ENCODE data around the gene AEBP1. TPM values are rescaled to one million over a fixed set of nuclear protein-coding genes. Genes with fewer than 3 reads are reported as not detected.
A peak's percentile ranks its signal among the peaks of the same experiment; 100 is the strongest.
"Not testable (repeated sequence)": the region's sequence is repeated elsewhere in the genome, so short reads cannot be mapped to it uniquely, and the experiment has no call there.

Gene AEBP1
- total RNA-seq, 1 donor from 2014 or later: 64.1 TPM

GRCh38 chr7:44122529-44122928 is 18.4 kb downstream of the AEBP1 start:
- DNase-seq (ENCODE audit: extremely low spot score, unreplicated experiment): no peak
- peak overlapping the region; percentile 88 for H3K27ac Mint-ChIP-seq
- H3K27me3 Mint-ChIP-seq: no peaks in the 10 kb centered on the region
- peaks cover 31% of the 10 kb centered on the region for H3K36me3 Mint-ChIP-seq
- no peak for TF ChIP-seq CTCF (conservative IDR thresholded peaks at IDR 0.05)
- H3K9me3 Mint-ChIP-seq: peaks cover 5% of the 10 kb centered on the region
- peak overlapping the region; percentile 92 for H3K4me3 Mint-ChIP-seq
- peaks cover 24% of the 10 kb centered on the region for H3K4me1 Mint-ChIP-seq (ENCODE audit: unreplicated experiment)

GRCh38 chr7:44123190-44124003 is 19.3 kb downstream of the AEBP1 start, which contains the start of gene POLD2:
Gene POLD2, minus strand, starts transcription at chr7:44123548. Its CDS starts 1,495 bp downstream, at chr7:44122053.
- TF ChIP-seq CTCF (conservative IDR thresholded peaks at IDR 0.05): no peak
- Mint-ChIP-seq H3K27ac (peak within 1 kb of the TSS; percentile 88), H3K36me3 (peaks cover 27% of the 10 kb centered on the region), H3K4me1 (ENCODE audit: unreplicated experiment) (peaks cover 24% of the 10 kb centered on the region), H3K27me3 (no peaks in the 10 kb centered on the region), H3K9me3 (peaks cover 5% of the 10 kb centered on the region), H3K4me3 (peak within 1 kb of the TSS; percentile 92)
- peak; percentile 98 for DNase-seq (ENCODE audit: extremely low spot score, unreplicated experiment)

GRCh38 chr7:44124822-44125202 is 20.7 kb downstream of the AEBP1 start:
- H3K27ac Mint-ChIP-seq: no peak overlapping the region
- TF ChIP-seq CTCF (conservative IDR thresholded peaks at IDR 0.05): no peak
- peaks cover 5% of the 10 kb centered on the region for H3K9me3 Mint-ChIP-seq
- no peaks in the 10 kb centered on the region for H3K27me3 Mint-ChIP-seq
- H3K4me1 Mint-ChIP-seq (ENCODE audit: unreplicated experiment): peaks cover 21% of the 10 kb centered on the region
- peak overlapping the region; percentile 77 for H3K4me3 Mint-ChIP-seq
- H3K36me3 Mint-ChIP-seq: peaks cover 19% of the 10 kb centered on the region
- DNase-seq (ENCODE audit: extremely low spot score, unreplicated experiment): no peak

- Mint-ChIP-seq H3K4me1 (ENCODE audit: unreplicated experiment) (peaks cover 17% of the 10 kb centered on the region), H3K4me3 (peak overlapping the region; percentile 35)
- DNase-seq (ENCODE audit: extremely low spot score, unreplicated experiment); H3K27me3 Mint-ChIP-seq; H3K36me3 Mint-ChIP-seq; H3K27ac Mint-ChIP-seq; H3K9me3 Mint-ChIP-seq: not testable (repeated sequence)
These were observed 22.4 kb downstream of the AEBP1 start for GRCh38 chr7:44126574-44126973.

- H3K4me3 Mint-ChIP-seq: no peak overlapping the region
- no peak for DNase-seq (ENCODE audit: extremely low spot score, unreplicated experiment)
- H3K9me3 Mint-ChIP-seq: peaks cover 5% of the 10 kb centered on the region
- H3K27me3 Mint-ChIP-seq: no peaks in the 10 kb centered on the region
- TF ChIP-seq CTCF (conservative IDR thresholded peaks at IDR 0.05): no peak
- H3K36me3 Mint-ChIP-seq: peaks cover 5% of the 10 kb centered on the region
- H3K4me1 Mint-ChIP-seq (ENCODE audit: unreplicated experiment): peaks cover 17% of the 10 kb centered on the region
- no peak overlapping the region for H3K27ac Mint-ChIP-seq
These were observed 23.0 kb downstream of the AEBP1 start for GRCh38 chr7:44127161-44127560.

Data from type B pancreatic cell (in vitro differentiated cells).